ENCODE measurements around the gene VSIR.

The VSIR gene

DNA sequence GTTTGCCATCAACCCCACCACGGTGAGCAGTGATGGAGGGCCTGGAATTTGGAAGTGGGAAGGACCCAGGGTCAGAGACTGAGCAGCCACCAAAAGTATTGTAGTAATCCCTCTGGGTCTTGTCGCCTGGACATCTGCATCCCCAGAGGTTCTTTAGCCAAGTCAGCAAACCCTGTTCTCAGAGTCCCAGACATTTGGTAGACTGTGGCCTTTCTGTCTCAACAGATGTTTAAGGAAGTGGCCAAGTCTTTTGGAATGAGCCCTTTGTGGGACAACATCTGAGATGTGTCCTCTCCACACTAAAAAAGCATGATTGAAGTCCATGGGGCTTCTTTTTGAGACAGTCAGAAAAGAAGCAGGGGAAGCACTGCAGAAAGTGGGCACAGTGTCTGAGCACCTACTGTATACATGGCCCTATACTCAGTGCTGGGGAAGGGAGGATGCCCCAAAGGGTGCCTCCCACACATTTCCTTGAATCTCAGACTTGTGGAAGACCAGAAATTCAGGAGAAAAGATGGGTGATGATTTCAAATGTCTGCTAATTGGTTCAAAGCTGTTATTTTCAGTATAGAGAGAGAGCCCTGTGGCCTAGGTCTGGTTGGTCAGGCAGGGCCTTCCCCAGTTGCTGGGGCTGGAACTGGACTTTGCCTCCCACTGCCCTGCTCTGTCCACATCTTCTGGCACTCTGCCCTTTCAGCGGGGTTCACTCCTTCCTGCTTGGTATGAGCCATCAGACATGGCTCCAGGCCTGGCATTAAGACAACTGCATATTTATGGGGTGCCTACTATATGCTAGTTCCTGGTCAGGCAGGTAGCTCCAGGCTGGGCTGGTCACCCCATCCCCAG, 26.5 kb upstream of the VSIR start:
- Histone ChIP-seq H3K4me1 (ENCODE audit: control extremely low read depth in 1 of 4, control insufficient read depth in 4 of 4, insufficient read depth in 4 of 4, low read length in 3 of 4) (peaks cover 13 to 92% (median 78%) of the 10 kb centered on the region in 4 experiments), H3K27me3 (replicated peaks in 2 of 5; ENCODE audit: control insufficient read depth in 4 of 5, insufficient read depth in 5 of 5, low read length in 4 of 5) (no peaks in the 10 kb centered on the region), H3K27ac (ENCODE audit: insufficient read depth in 1 of 2, low read depth in 1 of 2, low read length in 2 of 2, poor library complexity in 1 of 2, severe bottlenecking in 2 of 2) (no peak overlapping the region), H3K4me3 (ENCODE audit: control insufficient read depth in 1 of 7, extremely low read depth in 1 of 7, insufficient read depth in 4 of 7, low read depth in 2 of 7, low read length in 6 of 7) (no peak overlapping the region), H3K36me3 (ENCODE audit: control insufficient read depth in 4 of 4, insufficient read depth in 4 of 4, low read length in 3 of 4) (no peaks in the 10 kb centered on the region), H3K9me3 (ENCODE audit: control extremely low read depth in 1 of 5, control insufficient read depth in 4 of 5, insufficient read depth in 2 of 5, low read depth in 1 of 5, low read length in 4 of 5) (no peaks in the 10 kb centered on the region)
- ChIA-PET CTCF (interaction anchor here (1.7 to 3.7 kb wide), 4 partner anchors 12 to 27 kb away, joined by 7 to 22 read pairs (median 12); partner anchors contain the start of gene VSIR), POLR2A (no interaction called here)
- DNase-seq, result no peak
- WGBS (ENCODE audit: insufficient coverage), result 95% methylated on average over 2 of the region's 3 CpGs

DNA sequence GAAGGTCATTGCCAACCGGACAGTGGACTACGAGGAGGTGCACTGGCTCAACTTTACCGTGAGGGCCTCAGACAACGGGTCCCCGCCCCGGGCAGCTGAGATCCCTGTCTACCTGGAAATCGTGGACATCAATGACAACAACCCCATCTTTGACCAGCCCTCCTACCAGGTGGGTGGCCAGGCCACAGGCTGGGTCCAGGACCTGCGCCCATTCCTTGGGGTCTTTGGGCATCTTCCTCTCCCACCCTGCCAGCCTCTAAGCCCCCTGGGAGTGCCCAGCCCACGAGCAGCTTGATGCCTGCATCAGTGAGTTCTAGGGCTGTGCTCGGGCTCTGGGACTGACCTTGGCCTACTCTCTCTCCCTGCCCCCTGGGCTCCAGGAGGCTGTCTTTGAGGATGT, 25.8 kb upstream of the VSIR start:
- ChIA-PET POLR2A (no interaction called here), CTCF (interaction anchor here (1.0 to 3.7 kb wide), 5 partner anchors 13 to 51 kb away, joined by 3 to 22 read pairs (median 13); partner anchors contain the start of gene VSIR)
- no peak overlapping the region for H3K4me3 ChIP-seq (ENCODE audit: control insufficient read depth in 1 of 7, extremely low read depth in 1 of 7, insufficient read depth in 4 of 7, low read depth in 2 of 7, low read length in 6 of 7)
- H3K4me1 ChIP-seq (ENCODE audit: control extremely low read depth in 1 of 4, control insufficient read depth in 4 of 4, insufficient read depth in 4 of 4, low read length in 3 of 4), result peaks cover 10 to 85% (median 72%) of the 10 kb centered on the region in 4 experiments
- no peak for DNase-seq
- H3K27me3 ChIP-seq (replicated peaks in 2 of 5; ENCODE audit: control insufficient read depth in 4 of 5, insufficient read depth in 5 of 5, low read length in 4 of 5), result no peaks in the 10 kb centered on the region
- no peak overlapping the region for H3K27ac ChIP-seq (ENCODE audit: insufficient read depth in 1 of 2, low read depth in 1 of 2, low read length in 2 of 2, poor library complexity in 1 of 2, severe bottlenecking in 2 of 2)
- 96% methylated on average over 10 of the region's 10 CpGs for WGBS (ENCODE audit: insufficient coverage)
- no peaks in the 10 kb centered on the region for H3K36me3 ChIP-seq (ENCODE audit: control insufficient read depth in 4 of 4, insufficient read depth in 4 of 4, low read length in 3 of 4)
- H3K9me3 ChIP-seq (ENCODE audit: control extremely low read depth in 1 of 5, control insufficient read depth in 4 of 5, insufficient read depth in 2 of 5, low read depth in 1 of 5, low read length in 4 of 5), result no peaks in the 10 kb centered on the region

DNA sequence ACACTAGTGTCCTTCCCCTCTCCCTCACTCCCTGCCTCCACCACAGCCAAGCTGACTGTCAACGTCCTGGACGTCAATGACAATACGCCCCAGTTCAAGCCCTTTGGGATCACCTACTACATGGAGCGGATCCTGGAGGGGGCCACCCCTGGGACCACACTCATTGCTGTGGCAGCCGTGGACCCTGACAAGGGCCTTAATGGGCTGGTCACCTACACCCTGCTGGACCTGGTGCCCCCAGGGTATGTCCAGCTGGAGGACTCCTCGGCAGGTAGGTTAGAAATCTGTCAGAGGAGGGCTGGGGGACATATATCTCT, 24.9 kb upstream of the VSIR start:
- ChIA-PET POLR2A (interaction anchor here (0.6 to 1.0 kb wide), 4 partner anchors 24 to 459 kb away, joined by 3 to 4 read pairs (median 3); no protein-coding TSS in a partner anchor), CTCF (interaction anchor here (0.9 to 3.7 kb wide), 9 partner anchors 8 to 474 kb away, joined by 3 to 22 read pairs (median 6); partner anchors contain the start of gene VSIR)

DNA sequence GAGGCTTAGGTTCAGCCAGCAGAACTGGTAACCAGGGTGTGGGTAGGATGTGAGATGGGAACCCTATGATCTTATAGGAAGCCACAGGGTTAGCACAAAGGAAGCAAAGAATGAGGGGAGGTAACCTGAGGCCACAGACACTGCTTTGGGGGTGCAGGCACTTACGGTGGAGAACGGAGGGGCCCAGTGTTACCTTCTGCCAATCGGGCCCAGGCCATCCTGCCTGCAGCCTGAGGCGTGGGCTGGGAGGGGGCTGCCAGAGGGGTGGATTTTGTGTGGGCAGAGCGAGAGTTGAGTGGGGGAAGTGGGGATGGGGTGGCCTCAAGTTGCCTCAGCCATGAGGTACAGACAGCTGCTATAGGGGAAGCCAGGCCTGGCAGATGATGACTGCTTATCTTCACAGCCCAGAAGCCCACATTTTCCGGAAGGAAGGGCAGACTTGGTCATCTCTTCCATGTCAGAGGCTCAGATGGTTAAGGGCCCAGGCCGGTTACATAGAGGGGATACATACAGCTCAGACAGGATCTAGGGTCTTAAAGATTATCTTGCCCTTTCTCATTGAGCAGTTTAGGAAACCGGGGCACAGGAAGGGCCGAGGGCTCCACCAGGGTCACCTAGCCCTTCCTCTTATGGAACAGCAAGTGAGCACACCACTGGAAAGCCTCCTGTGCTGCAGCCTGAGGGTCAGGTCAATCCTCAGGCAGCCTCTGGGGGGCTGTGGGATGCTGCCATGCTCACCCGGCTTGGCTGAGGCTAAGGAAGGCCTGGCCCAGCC, 24.4 kb upstream of the VSIR start:
- H3K27me3 ChIP-seq (replicated peaks in 2 of 5; ENCODE audit: control insufficient read depth in 4 of 5, insufficient read depth in 5 of 5, low read length in 4 of 5), result no peaks in the 10 kb centered on the region
- peaks cover 10 to 71% (median 59%) of the 10 kb centered on the region in 4 experiments for H3K4me1 ChIP-seq (ENCODE audit: control extremely low read depth in 1 of 4, control insufficient read depth in 4 of 4, insufficient read depth in 4 of 4, low read length in 3 of 4)
- peak overlapping the region; percentile 48 to 74 for H3K27ac ChIP-seq (ENCODE audit: insufficient read depth in 1 of 2, low read depth in 1 of 2, low read length in 2 of 2, poor library complexity in 1 of 2, severe bottlenecking in 2 of 2)
- WGBS (ENCODE audit: insufficient coverage), result 1% methylated on average over 8 of the region's 10 CpGs
- peak overlapping the region in 3 of 7 experiments; percentile 12 to 35 (median 21) for H3K4me3 ChIP-seq (ENCODE audit: control insufficient read depth in 1 of 7, extremely low read depth in 1 of 7, insufficient read depth in 4 of 7, low read depth in 2 of 7, low read length in 6 of 7)
- no peaks in the 10 kb centered on the region for H3K9me3 ChIP-seq (ENCODE audit: control extremely low read depth in 1 of 5, control insufficient read depth in 4 of 5, insufficient read depth in 2 of 5, low read depth in 1 of 5, low read length in 4 of 5)
- H3K36me3 ChIP-seq (ENCODE audit: control insufficient read depth in 4 of 4, insufficient read depth in 4 of 4, low read length in 3 of 4), result no peaks in the 10 kb centered on the region
- CTCF ChIA-PET, result interaction anchor here (0.9 to 3.7 kb wide), 11 partner anchors 8 to 474 kb away, joined by 3 to 22 read pairs (median 4); partner anchors contain the start of gene VSIR
- peak; percentile 97 to 100 (median 99) for DNase-seq
- POLR2A ChIA-PET, result interaction anchor here (0.6 to 1.0 kb wide), 5 partner anchors 23 to 459 kb away, joined by 3 to 4 read pairs (median 3); no protein-coding TSS in a partner anchor

More for the DNA sequence above, 24.9 kb upstream of the VSIR start:
- Histone ChIP-seq H3K4me1 (ENCODE audit: control extremely low read depth in 1 of 4, control insufficient read depth in 4 of 4, insufficient read depth in 4 of 4, low read length in 3 of 4) (peaks cover 10 to 77% (median 64%) of the 10 kb centered on the region in 4 experiments), H3K27me3 (replicated peaks in 2 of 5; ENCODE audit: control insufficient read depth in 4 of 5, insufficient read depth in 5 of 5, low read length in 4 of 5) (no peaks in the 10 kb centered on the region), H3K36me3 (ENCODE audit: control insufficient read depth in 4 of 4, insufficient read depth in 4 of 4, low read length in 3 of 4) (no peaks in the 10 kb centered on the region), H3K27ac (ENCODE audit: insufficient read depth in 1 of 2, low read depth in 1 of 2, low read length in 2 of 2, poor library complexity in 1 of 2, severe bottlenecking in 2 of 2) (peak overlapping the region; percentile 48 to 74), H3K4me3 (ENCODE audit: control insufficient read depth in 1 of 7, extremely low read depth in 1 of 7, insufficient read depth in 4 of 7, low read depth in 2 of 7, low read length in 6 of 7) (peak overlapping the region in 2 of 7 experiments; percentile 6 to 35), H3K9me3 (ENCODE audit: control extremely low read depth in 1 of 5, control insufficient read depth in 4 of 5, insufficient read depth in 2 of 5, low read depth in 1 of 5, low read length in 4 of 5) (no peaks in the 10 kb centered on the region)
- DNase-seq, result no peak
- 51% methylated on average over 6 of the region's 6 CpGs for WGBS (ENCODE audit: insufficient coverage)

DNA sequence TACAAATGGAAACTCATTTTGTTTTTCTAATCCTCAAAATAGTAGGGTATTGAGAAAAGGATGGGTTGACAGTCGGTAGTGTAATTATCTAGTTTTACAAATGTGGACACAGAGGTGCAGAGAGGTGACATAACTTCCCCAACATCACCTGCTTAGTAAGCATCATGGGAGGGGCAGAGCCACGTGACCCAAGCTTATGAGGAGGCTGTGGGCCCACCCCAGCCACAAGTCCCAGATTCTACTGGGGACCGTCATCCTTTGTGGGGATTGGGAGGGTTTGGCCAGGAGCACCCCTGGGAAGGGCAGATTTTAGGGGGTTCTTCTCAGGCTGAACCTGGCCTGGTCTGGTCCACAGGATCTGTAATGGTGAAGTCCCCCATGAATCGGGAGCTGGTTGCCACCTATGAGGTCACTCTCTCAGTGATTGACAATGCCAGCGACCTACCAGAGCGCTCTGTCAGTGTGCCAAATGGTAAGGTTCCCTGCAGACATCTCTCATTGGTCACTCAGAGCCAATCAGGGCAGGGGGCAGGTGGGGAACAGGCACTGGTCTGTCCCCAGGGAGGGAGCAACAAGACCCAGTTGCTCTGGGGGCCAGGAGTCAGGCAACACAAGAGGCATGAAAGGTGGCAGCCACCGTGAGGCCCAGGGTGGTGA, 23.6 kb upstream of the VSIR start:
- peak overlapping the region in 3 of 7 experiments; percentile 12 to 30 (median 21) for H3K4me3 ChIP-seq (ENCODE audit: control insufficient read depth in 1 of 7, extremely low read depth in 1 of 7, insufficient read depth in 4 of 7, low read depth in 2 of 7, low read length in 6 of 7)
- H3K27ac ChIP-seq (ENCODE audit: insufficient read depth in 1 of 2, low read depth in 1 of 2, low read length in 2 of 2, poor library complexity in 1 of 2, severe bottlenecking in 2 of 2), result peak overlapping the region; percentile 2 to 74
- no peaks in the 10 kb centered on the region for H3K36me3 ChIP-seq (ENCODE audit: control insufficient read depth in 4 of 4, insufficient read depth in 4 of 4, low read length in 3 of 4)
- 83% methylated on average over 6 of the region's 7 CpGs for WGBS (ENCODE audit: insufficient coverage)
- no peaks in the 10 kb centered on the region for H3K27me3 ChIP-seq (replicated peaks in 2 of 5; ENCODE audit: control insufficient read depth in 4 of 5, insufficient read depth in 5 of 5, low read length in 4 of 5)
- H3K9me3 ChIP-seq (ENCODE audit: control extremely low read depth in 1 of 5, control insufficient read depth in 4 of 5, insufficient read depth in 2 of 5, low read depth in 1 of 5, low read length in 4 of 5), result no peaks in the 10 kb centered on the region
- DNase-seq, result peak; percentile 43 to 68 (median 65)
- ChIA-PET CTCF (interaction anchor here (1.2 to 3.7 kb wide), 9 partner anchors 9 to 50 kb away, joined by 3 to 22 read pairs (median 6); partner anchors contain the start of gene VSIR), POLR2A (interaction anchor here (0.8 kb wide), 1 partner anchor 68 kb away, joined by 3 read pairs; no protein-coding TSS in a partner anchor)
- H3K4me1 ChIP-seq (ENCODE audit: control extremely low read depth in 1 of 4, control insufficient read depth in 4 of 4, insufficient read depth in 4 of 4, low read length in 3 of 4), result peaks cover 10 to 64% (median 56%) of the 10 kb centered on the region in 4 experiments

DNA sequence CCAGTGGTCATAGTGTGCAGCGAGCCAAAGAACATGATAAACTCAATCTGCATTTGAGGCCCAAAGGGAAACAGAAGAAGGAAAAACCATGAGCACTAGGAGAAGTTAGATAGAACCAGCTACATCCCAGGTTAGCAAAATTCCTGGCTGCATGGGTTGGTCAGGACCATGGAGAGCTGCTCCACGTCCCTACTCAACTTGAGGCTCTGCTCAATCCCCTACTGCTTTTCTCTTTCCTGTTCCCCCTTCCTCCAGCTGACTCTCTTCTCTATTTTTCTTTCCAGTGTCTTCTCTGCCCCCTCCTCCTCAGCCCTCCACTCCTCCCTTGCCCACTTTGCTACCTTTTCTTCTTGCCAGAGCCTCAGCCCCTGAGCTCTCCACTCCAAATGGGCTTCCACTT, 21.9 kb upstream of the VSIR start:
- Histone ChIP-seq H3K4me1 (ENCODE audit: control extremely low read depth in 1 of 4, control insufficient read depth in 4 of 4, insufficient read depth in 4 of 4, low read length in 3 of 4) (peaks cover 10 to 59% (median 49%) of the 10 kb centered on the region in 4 experiments), H3K9me3 (ENCODE audit: control extremely low read depth in 1 of 5, control insufficient read depth in 4 of 5, insufficient read depth in 2 of 5, low read depth in 1 of 5, low read length in 4 of 5) (no peaks in the 10 kb centered on the region), H3K27ac (ENCODE audit: insufficient read depth in 1 of 2, low read depth in 1 of 2, low read length in 2 of 2, poor library complexity in 1 of 2, severe bottlenecking in 2 of 2) (no peak overlapping the region), H3K36me3 (ENCODE audit: control insufficient read depth in 4 of 4, insufficient read depth in 4 of 4, low read length in 3 of 4) (no peaks in the 10 kb centered on the region), H3K27me3 (replicated peaks in 2 of 5; ENCODE audit: control insufficient read depth in 4 of 5, insufficient read depth in 5 of 5, low read length in 4 of 5) (no peaks in the 10 kb centered on the region), H3K4me3 (ENCODE audit: control insufficient read depth in 1 of 7, extremely low read depth in 1 of 7, insufficient read depth in 4 of 7, low read depth in 2 of 7, low read length in 6 of 7) (no peak overlapping the region)
- POLR2A ChIA-PET, result interaction anchor here (0.6 kb wide), 2 partner anchors 14 to 625 kb away, joined by 3 to 4 read pairs; no protein-coding TSS in a partner anchor
- CTCF ChIA-PET, result interaction anchor here (0.6 to 1.5 kb wide), 6 partner anchors 12 to 174 kb away, joined by 3 to 6 read pairs (median 4); no protein-coding TSS in a partner anchor
- 27% methylated on average over 2 of the region's 2 CpGs for WGBS (ENCODE audit: insufficient coverage)
- DNase-seq, result peak; percentile 24 to 66 (median 60)

Data from common myeloid progenitor, CD34-positive (primary cell).